CD4-positive, CD25-positive, alpha-beta regulatory T cell (primary cell): ENCODE measurements around the gene CEP43. TPM values are rescaled to one million over a fixed set of nuclear protein-coding genes. Genes with fewer than 3 reads are reported as not detected.

Source experiments
- ATAC-seq, 2 donors: fragments of 150-1000 bp; cut with Tn5 transposase; one replicate each; pipeline ENCODE4 v1.10.0; 2021; ENCODE audit warnings: low read depth in 2 of 2, moderate number of reproducible peaks in 2 of 2, moderate library complexity in 1 of 2
- DNase-seq, 3 donors: peaks; one replicate each; pipeline versions ENCODE4 v3.0.0 to v3.0.0-alpha.2; 2012 to 2022; ENCODE audit warnings: mixed read lengths in 1 of 3
- H3K27ac ChIP-seq: one replicate; pipeline ENCODE4 v1.7.0; 2013; ENCODE audit warnings: mild to moderate bottlenecking, low read length; ENCODE audit not compliant: insufficient read depth, poor library complexity, severe bottlenecking
- H3K27me3 ChIP-seq: one replicate; pipeline ENCODE4 v1.7.0; 2013; ENCODE audit warnings: low read length; ENCODE audit not compliant: control insufficient read depth, insufficient read depth
- H3K36me3 ChIP-seq: one replicate; pipeline ENCODE4 v1.7.0; 2013; ENCODE audit warnings: mild to moderate bottlenecking, low read length, moderate library complexity; ENCODE audit not compliant: control insufficient read depth, insufficient read depth
- H3K4me1 ChIP-seq: 2 replicates; pipeline ENCODE4 v1.7.0; 2013; ENCODE audit warnings: mild to moderate bottlenecking, low read length; ENCODE audit not compliant: insufficient read depth, control insufficient read depth, poor library complexity, severe bottlenecking
- H3K4me3 ChIP-seq: one replicate; pipeline ENCODE4 v1.7.0; 2013; ENCODE audit warnings: low read depth, mild to moderate bottlenecking, low read length, moderate library complexity
- H3K9me3 ChIP-seq, 2 experiments: 1 replicate in 1 of 2; 2 replicates in 1 of 2; pipeline ENCODE4 v1.7.0; 2013; ENCODE audit warnings: low read length in 2 of 2, mild to moderate bottlenecking in 1 of 2, moderate library complexity in 1 of 2; ENCODE audit not compliant: control insufficient read depth in 2 of 2
- H3K27ac Mint-ChIP-seq, 3 donors: one replicate each; pipeline ENCODE4 v1.8.0; 2020 to 2022; ENCODE audit warnings: mild to moderate bottlenecking in 3 of 3, mixed read lengths in 3 of 3, moderate library complexity in 2 of 3
- H3K27me3 Mint-ChIP-seq: one replicate; pipeline ENCODE4 v1.8.0; 2022; ENCODE audit warnings: mild to moderate bottlenecking, mixed read lengths
- H3K36me3 Mint-ChIP-seq: one replicate; pipeline ENCODE4 v1.8.0; 2020; ENCODE audit warnings: mixed read lengths
- H3K4me1 Mint-ChIP-seq, 4 donors: one replicate each; pipeline ENCODE4 v1.8.0; 2020 to 2022; ENCODE audit warnings: mixed read lengths in 4 of 4, mild to moderate bottlenecking in 1 of 4
- H3K4me3 Mint-ChIP-seq, 4 donors: one replicate each; pipeline ENCODE4 v1.8.0; 2020 to 2022; ENCODE audit warnings: mild to moderate bottlenecking in 4 of 4, mixed read lengths in 4 of 4, moderate library complexity in 3 of 4
- H3K9me3 Mint-ChIP-seq, 7 donors: one replicate each; pipeline ENCODE4 v1.8.0; 2020 to 2022; ENCODE audit warnings: mixed read lengths in 7 of 7, mild to moderate bottlenecking in 3 of 7, moderate library complexity in 2 of 7
- polyA plus RNA-seq, 4 donors: library from polyadenylated mRNA; unstranded; fragments of 300-500 nt; fragmentation: Illumina TruSeq; gene quantifications; one replicate each; pipeline ENCODE4 v1.2.3, GENCODE V29; 2021
- total RNA-seq: library from RNA; stranded (reverse); gene quantifications from one replicate; pipeline ENCODE4 v1.2.3, GENCODE V29; 2022

The CEP43 gene
- total and polyA plus RNA-seq, 5 donors from 2014 or later: 5.6 to 32.5 (median 8.6) TPM

DNA sequence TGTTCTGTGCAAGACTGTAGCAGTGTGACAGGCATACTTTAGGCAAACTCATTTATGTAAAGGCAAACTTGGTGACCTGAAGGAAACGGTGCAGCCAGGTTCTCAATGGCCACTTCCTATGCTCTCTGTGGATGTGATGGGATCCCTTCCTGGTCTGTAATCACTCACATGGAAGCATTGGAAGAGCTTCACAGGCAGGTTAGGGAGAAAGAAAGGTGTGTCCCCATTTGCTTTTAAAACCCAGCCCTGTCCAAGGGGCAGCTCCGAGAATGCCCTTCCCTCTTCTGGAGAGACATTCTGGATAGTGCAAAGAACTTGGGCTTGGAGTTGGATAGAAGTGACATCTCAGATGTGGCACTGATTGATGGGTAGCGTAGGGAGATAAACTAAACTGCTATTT is 28.1 kb downstream of the CEP43 start:
- H3K36me3 Mint-ChIP-seq: peaks cover 37% of the 10 kb centered on the region
- Histone ChIP-seq H3K4me3 (no peak overlapping the region), H3K9me3 (no peaks in the 10 kb centered on the region), H3K36me3 (peaks cover 67% of the 10 kb centered on the region), H3K4me1 (no peaks in the 10 kb centered on the region), H3K27ac (no peak overlapping the region), H3K27me3 (no peaks in the 10 kb centered on the region)
- no peaks in the 10 kb centered on the region for H3K27me3 Mint-ChIP-seq
- no peaks in the 10 kb centered on the region for H3K9me3 Mint-ChIP-seq
- DNase-seq: no peak
- no peak overlapping the region for H3K4me3 Mint-ChIP-seq
- peaks cover 0 to 21% (median 7%) of the 10 kb centered on the region in 4 donors for H3K4me1 Mint-ChIP-seq
- H3K27ac Mint-ChIP-seq: peak overlapping the region in 1 of 3 donors; percentile 55
- no peak for ATAC-seq

DNA sequence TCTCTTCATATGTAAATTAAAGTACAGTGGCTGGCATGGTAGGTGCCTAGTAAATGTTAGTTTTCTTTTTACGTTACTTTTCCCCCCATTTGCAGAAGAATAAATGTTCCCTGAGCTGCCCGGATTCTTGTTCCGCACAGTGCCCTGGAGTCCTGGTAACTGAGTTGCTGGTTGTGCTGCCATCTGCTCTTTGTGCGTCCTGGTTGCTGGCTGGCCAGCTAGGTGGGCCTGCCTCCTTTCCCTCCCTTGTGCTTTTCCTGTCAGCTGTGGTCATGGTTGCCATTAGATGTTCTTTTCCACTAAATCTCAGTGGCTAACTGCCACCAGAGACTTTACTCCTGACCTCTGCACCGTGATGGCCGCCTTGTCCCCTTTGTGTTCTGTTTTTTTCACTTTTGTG is 28.6 kb downstream of the CEP43 start:
- peaks cover 37% of the 10 kb centered on the region for H3K36me3 Mint-ChIP-seq

DNA sequence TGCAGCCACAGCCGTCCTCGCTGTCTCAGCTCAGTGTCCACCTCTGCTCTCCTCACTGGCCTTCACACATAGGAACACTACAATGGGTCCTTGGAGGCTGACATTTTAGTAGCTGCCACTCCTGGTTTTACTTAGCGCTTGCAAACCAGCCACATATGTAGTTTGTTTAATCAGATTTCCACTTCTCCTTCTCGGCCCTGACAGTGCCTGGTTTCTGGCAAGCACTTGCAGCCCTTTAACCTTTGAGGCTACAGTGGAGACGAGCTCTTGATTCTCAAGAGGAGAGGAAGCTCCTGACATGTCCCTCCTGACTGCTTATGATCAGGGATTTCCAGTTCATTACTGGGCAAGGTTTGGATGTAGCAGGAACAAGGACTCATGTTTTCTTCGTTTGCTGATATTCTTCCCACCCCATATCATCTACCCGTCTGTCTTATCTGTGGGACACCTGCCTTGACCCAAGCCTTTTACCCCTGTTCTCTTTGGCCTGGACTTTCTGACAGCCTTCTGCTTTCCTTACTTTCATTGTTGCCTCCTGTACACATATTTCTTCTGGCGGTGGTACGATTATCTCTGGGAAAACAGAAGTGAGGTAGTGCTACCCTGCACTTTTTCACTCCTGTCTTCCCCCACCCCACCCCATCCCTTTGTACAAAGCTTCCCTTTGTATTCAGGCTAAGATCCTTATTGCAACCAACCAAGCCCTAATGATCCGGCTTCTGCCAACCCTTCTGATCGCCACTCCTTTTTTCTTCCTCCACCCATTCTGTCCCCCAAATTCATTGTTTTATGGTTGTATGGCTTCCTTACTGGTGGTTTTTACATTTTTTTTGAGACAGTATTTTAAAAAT is 31.2 kb downstream of the CEP43 start:
- Mint-ChIP-seq H3K4me1 (peaks cover 0 to 21% (median 9%) of the 10 kb centered on the region in 4 donors), H3K36me3 (peaks cover 52% of the 10 kb centered on the region), H3K27ac (peak overlapping the region in 2 of 3 donors; percentile 67 to 74), H3K4me3 (no peak overlapping the region), H3K27me3 (no peaks in the 10 kb centered on the region), H3K9me3 (no peaks in the 10 kb centered on the region)
- Histone ChIP-seq H3K27me3 (no peaks in the 10 kb centered on the region), H3K36me3 (peaks cover 59% of the 10 kb centered on the region), H3K27ac (no peak overlapping the region), H3K4me3 (no peak overlapping the region), H3K4me1 (no peaks in the 10 kb centered on the region), H3K9me3 (no peaks in the 10 kb centered on the region)
- ATAC-seq (no peak), DNase-seq (no peak)

More for the DNA sequence above, 28.6 kb downstream of the CEP43 start:
- no peak overlapping the region for H3K27ac ChIP-seq
- H3K4me3 ChIP-seq: no peak overlapping the region
- no peaks in the 10 kb centered on the region for H3K4me1 ChIP-seq
- ATAC-seq (no peak), DNase-seq (no peak)
- peak overlapping the region in 1 of 3 donors; percentile 78 for H3K27ac Mint-ChIP-seq
- no peaks in the 10 kb centered on the region for H3K27me3 ChIP-seq
- no peaks in the 10 kb centered on the region for H3K27me3 Mint-ChIP-seq
- H3K4me3 Mint-ChIP-seq: no peak overlapping the region
- H3K36me3 ChIP-seq: peaks cover 67% of the 10 kb centered on the region
- H3K9me3 Mint-ChIP-seq: no peaks in the 10 kb centered on the region
- H3K9me3 ChIP-seq: no peaks in the 10 kb centered on the region
- H3K4me1 Mint-ChIP-seq: peaks cover 0 to 21% (median 7%) of the 10 kb centered on the region in 4 donors

DNA sequence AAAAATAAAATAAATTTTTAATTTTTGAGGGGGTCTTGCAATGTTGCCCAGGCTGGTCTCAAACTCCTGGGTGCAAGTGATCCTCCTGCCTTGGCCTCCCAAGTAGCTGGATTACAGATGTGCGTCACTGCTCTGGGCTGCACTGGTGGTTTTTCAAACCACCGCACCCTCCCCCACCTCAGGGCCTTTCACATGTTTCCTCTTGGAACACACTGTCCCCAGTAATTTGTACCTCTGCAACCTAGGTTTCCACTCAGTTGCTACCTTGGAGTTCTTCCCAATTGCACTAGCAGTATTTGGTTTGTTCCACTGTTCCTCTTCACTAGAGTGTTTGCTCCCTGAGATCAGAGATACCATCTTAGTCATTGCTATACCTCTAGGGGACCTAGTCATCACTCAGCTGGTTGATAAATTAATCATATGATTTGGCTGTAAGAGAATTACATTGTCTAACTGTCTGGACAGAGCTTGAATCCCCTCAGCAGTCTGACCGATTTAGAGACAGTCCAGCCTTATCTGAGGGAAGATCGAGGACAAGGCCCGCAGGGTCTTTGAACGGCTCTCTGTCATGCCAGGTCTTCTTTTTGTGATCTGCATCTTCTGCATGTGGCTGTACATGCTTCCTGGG is 32.0 kb downstream of the CEP43 start:
- peaks cover 7 to 25% (median 13%) of the 10 kb centered on the region in 4 donors for H3K4me1 Mint-ChIP-seq
- no peaks in the 10 kb centered on the region for H3K9me3 Mint-ChIP-seq
- H3K4me3 ChIP-seq: no peak overlapping the region
- no peaks in the 10 kb centered on the region for H3K27me3 ChIP-seq
- no peaks in the 10 kb centered on the region for H3K9me3 ChIP-seq
- H3K36me3 Mint-ChIP-seq: peaks cover 55% of the 10 kb centered on the region
- no peak overlapping the region for H3K4me3 Mint-ChIP-seq
- DNase-seq (no peak), ATAC-seq (no peak)
- peaks cover 56% of the 10 kb centered on the region for H3K36me3 ChIP-seq
- H3K27me3 Mint-ChIP-seq: no peaks in the 10 kb centered on the region
- H3K27ac Mint-ChIP-seq: peak overlapping the region; percentile 49 to 76 (median 74)
- H3K4me1 ChIP-seq: no peaks in the 10 kb centered on the region
- no peak overlapping the region for H3K27ac ChIP-seq

DNA sequence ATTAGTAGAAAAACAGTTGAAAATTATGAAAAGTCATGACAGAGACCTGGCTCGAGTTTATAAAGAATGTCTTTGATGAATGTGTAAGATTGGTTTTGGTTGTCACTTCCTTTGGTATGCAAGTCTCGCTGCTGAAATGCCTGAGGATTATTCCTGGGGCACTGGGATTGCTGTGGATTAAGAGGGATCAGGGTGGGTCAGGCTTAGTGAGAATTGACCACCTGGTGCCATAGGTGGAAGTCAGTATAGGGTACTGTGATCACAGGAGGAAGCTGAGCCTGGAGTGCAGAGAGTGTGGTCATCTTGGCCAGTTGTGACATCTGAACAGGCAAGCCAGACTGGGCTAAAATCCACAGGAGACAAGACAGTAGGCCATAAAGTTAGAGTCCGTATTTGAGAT is 34.9 kb downstream of the CEP43 start:
- no peaks in the 10 kb centered on the region for H3K27me3 Mint-ChIP-seq
- peaks cover 10% of the 10 kb centered on the region for H3K4me1 ChIP-seq
- peaks cover 54% of the 10 kb centered on the region for H3K36me3 Mint-ChIP-seq
- no peak overlapping the region for H3K4me3 Mint-ChIP-seq
- H3K27ac Mint-ChIP-seq: peak overlapping the region in 2 of 3 donors; percentile 14 to 85
- no peak overlapping the region for H3K4me3 ChIP-seq
- H3K27ac ChIP-seq: no peak overlapping the region
- no peaks in the 10 kb centered on the region for H3K9me3 ChIP-seq
- H3K4me1 Mint-ChIP-seq: peaks cover 16 to 45% (median 24%) of the 10 kb centered on the region in 4 donors
- ATAC-seq (no peak), DNase-seq (no peak)
- peaks cover 35% of the 10 kb centered on the region for H3K36me3 ChIP-seq
- H3K9me3 Mint-ChIP-seq: no peaks in the 10 kb centered on the region
- H3K27me3 ChIP-seq: no peaks in the 10 kb centered on the region

DNA sequence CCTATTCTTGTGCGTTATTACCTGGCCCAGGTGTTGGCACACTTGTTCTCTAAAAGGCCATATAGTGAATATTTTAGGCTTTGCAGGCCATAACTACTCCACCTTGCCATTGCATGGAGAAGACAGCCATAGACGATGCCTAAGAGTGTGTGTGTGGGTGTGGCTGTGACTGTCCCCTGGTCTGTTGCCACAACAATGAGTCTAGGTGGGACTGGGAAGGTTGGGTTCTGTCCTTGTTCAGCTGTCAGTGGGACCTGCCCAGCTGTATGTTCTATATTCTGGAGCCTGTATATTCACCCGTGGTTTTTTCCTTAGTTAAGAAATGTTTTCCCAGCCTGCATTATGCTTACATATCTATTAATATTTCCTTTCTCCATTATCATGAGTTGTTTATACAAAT is 38.6 kb downstream of the CEP43 start:
- Mint-ChIP-seq H3K27ac (peak overlapping the region in 2 of 3 donors; percentile 50 to 88), H3K27me3 (no peaks in the 10 kb centered on the region)

DNA sequence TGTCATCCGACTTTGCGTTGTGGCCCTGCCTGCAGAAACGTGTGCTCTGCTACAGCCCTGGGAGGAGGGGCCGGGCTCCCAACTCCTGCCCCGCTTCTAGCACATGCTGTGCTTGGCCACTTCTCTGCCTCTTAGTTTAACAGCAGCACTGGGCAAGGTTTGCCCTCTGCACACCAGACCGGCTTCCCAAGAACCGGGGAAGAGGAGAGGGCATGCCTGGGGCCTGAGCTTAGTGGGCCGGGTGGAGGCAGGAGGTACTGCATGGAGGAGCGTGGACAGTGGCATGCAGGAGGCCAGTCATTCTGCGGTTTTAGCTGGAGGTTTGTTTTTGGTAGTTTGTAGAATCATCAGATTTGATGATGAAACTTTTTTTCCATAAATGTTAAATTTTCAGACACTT is 45.5 kb downstream of the CEP43 start:
- Mint-ChIP-seq H3K36me3 (peaks cover 6% of the 10 kb centered on the region), H3K4me1 (peaks cover 13 to 75% (median 46%) of the 10 kb centered on the region in 4 donors), H3K27ac (peak overlapping the region; percentile 71 to 93 (median 84)), H3K9me3 (peaks cover 0 to 1% (median 0%) of the 10 kb centered on the region in 7 donors), H3K4me3 (peak overlapping the region in 2 of 4 donors; percentile 10 to 24), H3K27me3 (no peaks in the 10 kb centered on the region)
- Histone ChIP-seq H3K4me1 (peaks cover 52% of the 10 kb centered on the region), H3K4me3 (no peak overlapping the region), H3K9me3 (no peaks in the 10 kb centered on the region), H3K27ac (no peak overlapping the region), H3K36me3 (no peaks in the 10 kb centered on the region), H3K27me3 (no peaks in the 10 kb centered on the region)
- no peak for ATAC-seq
- no peak for DNase-seq

More for the DNA sequence above, 38.6 kb downstream of the CEP43 start:
- ATAC-seq: no peak
- Mint-ChIP-seq H3K36me3 (peaks cover 47% of the 10 kb centered on the region), H3K9me3 (no peaks in the 10 kb centered on the region), H3K4me1 (peaks cover 19 to 60% (median 37%) of the 10 kb centered on the region in 4 donors), H3K4me3 (no peak overlapping the region)
- Histone ChIP-seq H3K4me1 (peaks cover 33% of the 10 kb centered on the region), H3K27me3 (no peaks in the 10 kb centered on the region), H3K9me3 (no peaks in the 10 kb centered on the region), H3K36me3 (peaks cover 19% of the 10 kb centered on the region), H3K4me3 (no peak overlapping the region), H3K27ac (no peak overlapping the region)
- no peak for DNase-seq
